Astrocyte (in vitro differentiated cells and primary cell): ENCODE results near the gene ZBTB7C.

ENCODE experiments used
- EZH2 ChIP-seq: IDR thresholded peaks from 2 replicates; pipeline ENCODE4 v1.6.1; 2012; ENCODE audit warnings: mild to moderate bottlenecking, low read length, inconsistent platforms; ENCODE audit not compliant: insufficient read depth
- TF ChIP-seq, protein P1 (sequence below): IDR thresholded peaks from 2 replicates; pipeline ENCODE4 v1.5.1; 2011; ENCODE audit warnings: low read depth, mild to moderate bottlenecking, inconsistent platforms, low read length, moderate library complexity; ENCODE audit not compliant: insufficient read depth

DNA sequence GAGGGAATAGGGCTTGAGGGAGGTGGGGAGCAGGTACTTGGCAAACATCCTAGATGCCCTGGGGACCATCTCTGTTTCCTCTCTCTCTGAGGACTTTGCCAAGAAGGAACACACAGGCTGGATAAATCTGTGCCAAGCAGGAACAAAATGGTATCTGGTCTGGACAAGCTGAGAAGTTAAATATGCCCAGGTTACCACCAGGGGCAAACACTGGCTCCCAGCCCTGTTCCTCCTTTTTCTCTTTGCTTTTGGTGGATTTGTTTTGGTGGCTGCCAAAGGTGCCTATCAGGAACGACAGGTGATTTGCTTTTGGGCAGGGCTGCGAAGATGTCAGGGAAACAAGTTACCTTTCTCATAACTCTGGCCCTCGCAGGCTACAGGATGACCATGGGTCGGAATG lies 251.2 kb downstream of the ZBTB7C start:
- TF ChIP-seq, protein P1, sequence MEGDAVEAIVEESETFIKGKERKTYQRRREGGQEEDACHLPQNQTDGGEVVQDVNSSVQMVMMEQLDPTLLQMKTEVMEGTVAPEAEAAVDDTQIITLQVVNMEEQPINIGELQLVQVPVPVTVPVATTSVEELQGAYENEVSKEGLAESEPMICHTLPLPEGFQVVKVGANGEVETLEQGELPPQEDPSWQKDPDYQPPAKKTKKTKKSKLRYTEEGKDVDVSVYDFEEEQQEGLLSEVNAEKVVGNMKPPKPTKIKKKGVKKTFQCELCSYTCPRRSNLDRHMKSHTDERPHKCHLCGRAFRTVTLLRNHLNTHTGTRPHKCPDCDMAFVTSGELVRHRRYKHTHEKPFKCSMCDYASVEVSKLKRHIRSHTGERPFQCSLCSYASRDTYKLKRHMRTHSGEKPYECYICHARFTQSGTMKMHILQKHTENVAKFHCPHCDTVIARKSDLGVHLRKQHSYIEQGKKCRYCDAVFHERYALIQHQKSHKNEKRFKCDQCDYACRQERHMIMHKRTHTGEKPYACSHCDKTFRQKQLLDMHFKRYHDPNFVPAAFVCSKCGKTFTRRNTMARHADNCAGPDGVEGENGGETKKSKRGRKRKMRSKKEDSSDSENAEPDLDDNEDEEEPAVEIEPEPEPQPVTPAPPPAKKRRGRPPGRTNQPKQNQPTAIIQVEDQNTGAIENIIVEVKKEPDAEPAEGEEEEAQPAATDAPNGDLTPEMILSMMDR: no peak
- TF ChIP-seq EZH2: no peak
